OCI-LY7 (cell line): ENCODE results near the gene TRIM27. TPM values are rescaled to one million over a fixed set of nuclear protein-coding genes. Genes with fewer than 3 reads are reported as not detected.
"Not testable (repeated sequence)": the region's sequence is repeated elsewhere in the genome, so short reads cannot be mapped to it uniquely, and the experiment has no call there.

Source experiments
- BruUV-seq: library from RNA; stranded (reverse); fragments of 400-500 nt; replicated peaks from 2 replicates; lab custom pipeline; 2021; lab: Mats Ljungman, UMichigan
- CTCF ChIA-PET: fragments of 300-600 bp; sonication (Branson Sonifier 250); formaldehyde crosslinking; loops from one replicate; lab custom pipeline; 2022; ENCODE audit warnings: antibody characterized with exemption; ENCODE audit not compliant: unreplicated experiment; lab: Charles Lee
- POLR2A ChIA-PET: fragments of 300-600 bp; sonication (Branson Sonifier 250); formaldehyde crosslinking; loops from one replicate; lab custom pipeline; 2022; ENCODE audit warnings: antibody characterized with exemption; lab: Charles Lee
- DNase-seq: peaks from one replicate; pipeline ENCODE4 v3.0.0-alpha.2; 2015; ENCODE audit warnings: low spot score
- H2AFZ ChIP-seq: fragments of 200-600 bp; sonication (generic), shearing (Covaris generic); 2 replicates; pipeline ENCODE4 v1.6.1; 2014; ENCODE audit warnings: mild to moderate bottlenecking, antibody characterized with exemption, low read length, moderate library complexity
- H3K27ac ChIP-seq: fragments of 200-600 bp; sonication (generic); 2 replicates; pipeline ENCODE4 v1.5.1; 2014; ENCODE audit warnings: mixed run types, low read depth, mild to moderate bottlenecking, moderate library complexity, low read length, inconsistent platforms; ENCODE audit not compliant: poor library complexity, severe bottlenecking
- H3K36me3 ChIP-seq: fragments of 200-600 bp; sonication (generic); 2 replicates; pipeline ENCODE4 v1.6.1; 2014; ENCODE audit warnings: mild to moderate bottlenecking, antibody characterized with exemption, low read length, moderate library complexity, mixed read lengths; ENCODE audit not compliant: insufficient read depth
- H3K4me1 ChIP-seq: fragments of 200-600 bp; sonication (generic); 2 replicates; pipeline ENCODE4 v1.5.1; 2014; ENCODE audit warnings: mild to moderate bottlenecking, low read length; ENCODE audit not compliant: insufficient read depth, poor library complexity, severe bottlenecking
- H3K4me2 ChIP-seq: fragments of 200-600 bp; sonication (generic); 2 replicates; pipeline ENCODE4 v1.6.1; 2014; ENCODE audit warnings: mild to moderate bottlenecking, low read length
- H3K4me3 ChIP-seq: fragments of 200-600 bp; sonication (generic); 2 replicates; pipeline ENCODE4 v1.5.1; 2014; ENCODE audit warnings: mild to moderate bottlenecking, low read depth, low read length; ENCODE audit not compliant: poor library complexity, severe bottlenecking
- H3K79me2 ChIP-seq: fragments of 200-600 bp; sonication (generic); 2 replicates; pipeline ENCODE4 v1.6.1; 2016; ENCODE audit warnings: low read depth, mild to moderate bottlenecking, low read length, moderate library complexity, mixed read lengths; ENCODE audit not compliant: insufficient read depth
- H3K9me2 ChIP-seq: fragments of 200-600 bp; sonication (generic); 2 replicates; pipeline ENCODE4 v1.6.1; 2016; ENCODE audit warnings: mild to moderate bottlenecking, low read length, mixed read lengths; ENCODE audit not compliant: insufficient read depth
- H3K9me3 ChIP-seq: fragments of 200-600 bp; sonication (generic); 2 replicates; pipeline ENCODE4 v1.6.1; 2014; ENCODE audit warnings: mild to moderate bottlenecking, mixed run types, low read length, mixed read lengths
- H4K20me1 ChIP-seq: fragments of 200-600 bp; sonication (generic); 2 replicates; pipeline ENCODE4 v1.6.1; 2014; ENCODE audit warnings: mild to moderate bottlenecking, antibody characterized with exemption, low read length, moderate library complexity, mixed read lengths; ENCODE audit not compliant: insufficient read depth
- EZH2phosphoT487 ChIP-seq: fragments of 200-600 bp; sonication (generic); IDR thresholded peaks from 2 replicates; pipeline ENCODE4 v1.6.1; 2018; ENCODE audit warnings: low read depth, borderline replicate concordance, mild to moderate bottlenecking, mixed run types, antibody characterized with exemption, low read length, moderate library complexity, mixed read lengths
- intact Hi-C: fragments of 100-400 bp; cut with micrococcal nuclease; formaldehyde crosslinking; loops from one replicate; pipeline ENCODE4 v1.10.0; 2022; ENCODE audit not compliant: unreplicated experiment
- total RNA-seq, 2 experiments: library from RNA; depleted of rRNA in 1 of 2; stranded (reverse); fragments of >200 nt in 1 of 2; shearing (Covaris generic) in 1 of 2; gene quantifications; 2 replicates each; pipeline ENCODE4 v1.2.3, GENCODE V29; 2014 to 2022
- TF ChIP-seq, protein P1 (sequence below): fragments of 200-600 bp; sonication (generic); conservative IDR thresholded peaks from 2 replicates; pipeline ENCODE4 v1.5.1; 2014; ENCODE audit warnings: mild to moderate bottlenecking, antibody characterized with exemption, low read length, moderate library complexity, mixed read lengths

TRIM27 gene
- total RNA-seq, 2 experiments from 2014 or later: 112 to 130 TPM

DNA sequence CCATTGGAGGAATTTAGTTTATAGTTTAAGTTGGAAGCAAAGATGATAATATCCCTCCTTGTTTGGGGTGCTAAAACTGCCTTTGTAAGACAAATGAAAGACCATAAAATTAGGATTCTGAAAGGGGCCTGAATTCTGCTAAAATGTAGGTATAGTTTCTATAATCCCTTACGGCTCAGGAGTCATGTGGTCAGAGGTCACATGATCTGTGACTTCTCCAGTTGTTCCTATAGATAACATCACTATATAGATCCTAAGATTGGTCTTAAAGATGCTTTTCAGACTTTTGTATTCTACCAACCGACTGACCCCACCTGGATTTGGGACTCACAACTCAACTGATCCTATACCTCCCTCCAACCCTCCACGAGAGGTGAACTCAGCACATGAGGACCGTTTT, 44.7 kb upstream of the TRIM27 start:
- no peak overlapping the region for H2AFZ ChIP-seq
- DNase-seq: no peak
- no peak overlapping the region for H3K4me2 ChIP-seq
- intact Hi-C loops: no loop called here
- POLR2A ChIA-PET: interaction anchor here (0.6 kb wide), 1 partner anchor 91 kb away, joined by 5 read pairs; no protein-coding TSS in a partner anchor
- no peaks in the 10 kb centered on the region for H3K79me2 ChIP-seq
- no peak overlapping the region for H3K4me3 ChIP-seq
- H3K36me3 ChIP-seq: no peaks in the 10 kb centered on the region
- no TSS peak for BruUV-seq
- TF ChIP-seq, protein P1, sequence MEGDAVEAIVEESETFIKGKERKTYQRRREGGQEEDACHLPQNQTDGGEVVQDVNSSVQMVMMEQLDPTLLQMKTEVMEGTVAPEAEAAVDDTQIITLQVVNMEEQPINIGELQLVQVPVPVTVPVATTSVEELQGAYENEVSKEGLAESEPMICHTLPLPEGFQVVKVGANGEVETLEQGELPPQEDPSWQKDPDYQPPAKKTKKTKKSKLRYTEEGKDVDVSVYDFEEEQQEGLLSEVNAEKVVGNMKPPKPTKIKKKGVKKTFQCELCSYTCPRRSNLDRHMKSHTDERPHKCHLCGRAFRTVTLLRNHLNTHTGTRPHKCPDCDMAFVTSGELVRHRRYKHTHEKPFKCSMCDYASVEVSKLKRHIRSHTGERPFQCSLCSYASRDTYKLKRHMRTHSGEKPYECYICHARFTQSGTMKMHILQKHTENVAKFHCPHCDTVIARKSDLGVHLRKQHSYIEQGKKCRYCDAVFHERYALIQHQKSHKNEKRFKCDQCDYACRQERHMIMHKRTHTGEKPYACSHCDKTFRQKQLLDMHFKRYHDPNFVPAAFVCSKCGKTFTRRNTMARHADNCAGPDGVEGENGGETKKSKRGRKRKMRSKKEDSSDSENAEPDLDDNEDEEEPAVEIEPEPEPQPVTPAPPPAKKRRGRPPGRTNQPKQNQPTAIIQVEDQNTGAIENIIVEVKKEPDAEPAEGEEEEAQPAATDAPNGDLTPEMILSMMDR: no peak
- TF ChIP-seq EZH2phosphoT487: no peak
- no peaks in the 10 kb centered on the region for H3K4me1 ChIP-seq
- H3K9me2 ChIP-seq: no peaks in the 10 kb centered on the region
- no peak overlapping the region for H3K27ac ChIP-seq
- CTCF ChIA-PET: no interaction called here
- no peaks in the 10 kb centered on the region for H4K20me1 ChIP-seq
- peaks cover 12% of the 10 kb centered on the region; the same call in 1 of the 2 replicates for H3K9me3 ChIP-seq

DNA sequence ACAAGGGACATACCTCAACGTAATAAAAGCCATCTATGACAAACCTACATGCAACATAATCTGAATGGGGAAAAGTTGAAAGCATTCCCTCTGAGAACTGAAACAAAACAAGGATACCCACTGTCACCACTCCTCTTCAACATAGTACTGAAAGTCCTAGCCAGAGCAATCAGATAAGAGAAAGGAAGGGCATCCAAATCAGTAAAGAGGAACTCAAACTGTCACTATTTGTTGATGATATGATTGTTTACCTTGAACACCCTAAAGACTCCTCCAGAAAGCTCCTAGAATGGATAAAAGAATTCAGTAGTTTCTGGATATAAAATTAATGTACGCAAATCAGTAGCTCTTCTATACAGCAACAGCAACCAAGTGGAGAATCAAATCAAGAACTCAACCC, 41.9 kb upstream of the TRIM27 start:
- BruUV-seq: no TSS peak
- Histone ChIP-seq H3K79me2 (no peaks in the 10 kb centered on the region), H4K20me1 (no peaks in the 10 kb centered on the region), H3K4me1 (no peaks in the 10 kb centered on the region), H3K9me2 (no peaks in the 10 kb centered on the region), H3K36me3 (no peaks in the 10 kb centered on the region), H2AFZ (no peak overlapping the region), H3K9me3 (peaks cover 12% of the 10 kb centered on the region; the same call in 1 of the 2 replicates), H3K4me3 (no peak overlapping the region), H3K27ac (no peak overlapping the region), H3K4me2 (no peak overlapping the region)
- TF ChIP-seq EZH2phosphoT487: no peak
- TF ChIP-seq, protein P1: no peak
- intact Hi-C loops: no loop called here
- ChIA-PET CTCF (no interaction called here), POLR2A (no interaction called here)
- no peak for DNase-seq

DNA sequence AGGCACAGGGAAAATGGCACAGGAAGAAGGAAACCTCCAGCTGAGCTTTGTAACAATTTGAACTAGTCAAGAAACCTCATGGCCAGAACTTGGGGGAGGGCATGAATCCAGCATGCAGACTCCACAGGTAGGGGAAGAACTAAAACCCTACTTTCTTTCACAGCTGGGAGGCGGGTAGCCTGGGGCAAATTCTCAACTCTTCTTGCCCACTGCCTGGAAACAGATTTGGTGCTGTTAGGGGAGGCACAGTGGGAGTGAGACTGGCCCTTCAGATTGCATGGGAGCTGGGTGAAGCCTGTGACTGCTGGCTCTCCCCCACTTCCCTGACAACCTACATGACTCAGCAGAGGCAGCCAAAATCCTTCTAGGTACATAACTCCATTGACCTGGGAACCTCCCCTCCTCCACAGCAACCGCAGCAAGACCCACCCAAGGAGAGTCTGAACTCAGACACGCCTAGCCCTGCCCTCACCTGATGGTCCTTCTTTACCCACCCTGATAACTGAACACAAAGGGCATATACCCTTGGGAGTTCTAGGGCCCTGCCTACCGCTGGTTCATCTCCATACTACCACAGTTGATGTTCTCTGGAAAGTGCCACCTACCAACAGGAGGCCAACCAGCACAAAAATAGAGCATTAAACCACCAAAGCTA, 37.2 kb upstream of the TRIM27 start:
- BruUV-seq: no TSS peak
- Histone ChIP-seq H3K36me3 (no peaks in the 10 kb centered on the region), H3K9me3 (no peaks in the 10 kb centered on the region), H3K4me2 (no peak overlapping the region), H3K9me2 (no peaks in the 10 kb centered on the region), H2AFZ (peak overlapping the region; percentile 20; the same call in 1 of the 2 replicates), H3K4me3 (no peak overlapping the region), H3K4me1 (no peaks in the 10 kb centered on the region), H3K79me2 (no peaks in the 10 kb centered on the region), H4K20me1 (no peaks in the 10 kb centered on the region), H3K27ac (no peak overlapping the region)
- intact Hi-C loops: no loop called here
- no peak for TF ChIP-seq EZH2phosphoT487
- TF ChIP-seq, protein P1: no peak
- ChIA-PET CTCF (no interaction called here), POLR2A (interaction anchor here (1.0 kb wide), 1 partner anchor 13 kb away, joined by 3 read pairs; no protein-coding TSS in a partner anchor)
- DNase-seq: no peak

DNA sequence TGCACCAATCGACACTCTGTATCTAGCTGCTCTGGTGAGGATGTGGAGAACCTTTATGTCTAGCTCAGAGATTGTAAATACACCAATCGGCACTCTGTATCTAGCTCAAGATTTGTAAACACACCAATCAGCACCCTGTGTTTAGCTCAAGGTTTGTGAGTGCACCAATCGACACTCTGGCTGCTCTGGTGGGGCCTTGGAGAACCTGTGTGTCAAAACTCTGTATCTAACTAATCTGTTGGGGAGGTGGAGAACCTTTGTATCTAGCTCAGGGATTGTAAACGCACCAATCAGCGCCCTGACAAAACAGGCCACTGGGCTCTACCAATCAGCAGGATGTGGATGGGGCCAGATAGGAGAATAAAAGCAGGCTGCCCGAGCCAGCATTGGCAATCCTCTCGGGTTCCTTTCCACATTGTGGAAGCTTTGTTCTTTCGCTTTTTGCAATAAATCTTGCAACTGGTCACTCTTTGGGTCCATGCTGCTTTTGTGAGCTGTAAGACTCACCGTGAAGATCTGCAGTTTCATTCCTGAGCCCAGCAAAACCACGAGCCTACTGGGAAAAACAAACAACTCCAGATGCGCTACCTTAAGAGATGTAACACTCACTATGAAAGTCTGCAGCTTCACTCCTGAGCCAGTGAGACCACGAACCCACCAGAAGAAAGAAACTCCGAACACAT, 34.9 kb upstream of the TRIM27 start:
- BruUV-seq, H3K4me3 ChIP-seq, H4K20me1 ChIP-seq, H3K36me3 ChIP-seq, H3K9me2 ChIP-seq, H3K27ac ChIP-seq, DNase-seq, H3K79me2 ChIP-seq, H2AFZ ChIP-seq, H3K4me2 ChIP-seq, CTCF ChIA-PET, H3K4me1 ChIP-seq, H3K9me3 ChIP-seq, intact Hi-C loops: not testable (repeated sequence)
- POLR2A ChIA-PET: interaction anchor here (0.6 to 1.2 kb wide), 7 partner anchors 26 to 1151 kb away, joined by 3 to 5 read pairs (median 4); a partner anchor contains a TSS
